ENCODE results near the gene PLA2G4E.

GRCh38 chr15:41970456-41970855 is 50.4 kb downstream of the PLA2G4E start:
- TF ChIP-seq CTCF (IDR thresholded peaks at IDR 0.05) (no peak), POLR2A (IDR thresholded peaks at IDR 0.05) (no peak)

Measured in right lobe of liver (tissue), 4 donors.